GM21367 (cell line): Measurements from ENCODE around the gene CHERP.
A peak's percentile ranks its signal among the peaks of the same experiment; 100 is the strongest.
"Not testable (repeated sequence)": the region's sequence is repeated elsewhere in the genome, so short reads cannot be mapped to it uniquely, and the experiment has no call there.

ENCODE experiments used
- ATAC-seq: cut with Tn5 transposase; IDR thresholded peaks from one replicate; pipeline ENCODE4 v1.9.1; 2021; ENCODE audit not compliant: unreplicated experiment

The CHERP gene

DNA sequence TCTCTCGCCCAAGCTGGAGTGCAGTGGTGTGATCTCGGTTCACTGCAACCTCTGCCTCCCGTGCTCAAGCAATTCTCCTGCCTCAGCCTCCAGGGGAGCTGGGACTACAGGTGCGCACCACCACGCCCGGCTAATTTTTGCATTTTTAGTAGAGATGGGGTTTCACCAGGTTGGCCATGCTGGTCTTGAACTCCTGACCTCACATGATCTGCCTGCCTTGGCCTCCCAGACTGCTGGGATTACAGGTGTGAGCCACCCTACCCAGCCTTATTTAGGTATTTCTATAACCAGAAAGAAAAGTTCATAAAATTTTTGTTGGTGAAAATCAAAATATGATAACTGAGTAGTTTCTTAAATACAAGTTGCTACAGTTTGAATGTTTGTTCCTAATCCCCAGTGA, 1.5 kb upstream of the CHERP start:
- ATAC-seq, result not testable (repeated sequence)

DNA sequence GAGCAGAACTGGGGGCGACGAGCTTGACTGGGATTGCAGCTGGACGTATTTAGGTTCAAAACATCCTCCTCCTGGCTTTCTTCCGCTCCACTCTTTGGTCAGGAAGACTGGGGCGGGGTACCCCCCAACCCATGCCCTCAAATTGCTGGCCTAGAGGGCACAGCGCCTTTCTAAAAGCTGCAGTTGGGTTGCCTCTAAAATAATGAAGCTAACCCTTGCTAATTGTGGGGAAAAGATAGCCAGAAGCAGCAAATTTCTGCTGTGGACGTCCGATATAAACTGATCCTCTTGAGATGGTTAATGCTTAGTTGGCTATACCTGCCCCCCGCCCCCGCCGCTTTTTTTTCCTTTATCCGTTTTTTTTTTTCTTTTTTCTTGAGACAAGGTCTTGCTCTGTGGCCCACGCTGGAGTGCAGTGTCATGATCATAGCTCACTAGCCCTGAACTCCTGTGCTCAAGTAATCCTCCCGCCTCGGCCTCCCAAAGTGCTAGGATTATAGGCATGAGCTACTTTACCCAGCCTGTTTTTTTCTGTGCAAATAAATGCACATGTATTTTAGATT, 754 bp upstream of the CHERP start:
- ATAC-seq, result no peak

DNA sequence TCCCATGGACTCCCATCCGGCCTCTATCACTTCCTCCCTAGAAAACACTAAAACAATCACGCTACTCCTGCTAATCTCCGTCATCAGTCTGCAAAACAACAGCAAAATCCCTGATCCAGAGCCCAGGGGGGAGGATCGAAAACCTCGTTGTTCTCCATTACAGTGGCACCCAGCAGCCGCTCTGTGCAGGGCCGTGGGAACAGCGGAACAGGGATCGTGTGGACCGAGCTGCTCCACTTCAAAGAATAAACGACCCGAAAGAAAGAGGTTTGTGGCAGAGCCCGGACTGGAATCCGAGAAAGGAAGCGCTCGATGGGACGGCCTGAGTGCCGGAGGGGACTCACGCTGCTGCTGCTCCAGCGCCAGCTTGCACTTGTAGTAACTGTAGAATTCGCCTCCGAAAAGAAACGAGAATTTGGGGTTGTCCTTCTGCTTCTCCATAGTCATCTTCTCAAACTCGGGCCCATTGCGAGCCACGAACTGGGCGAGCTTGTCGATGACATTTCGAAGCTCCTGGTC, 652 bp downstream of the CHERP start:
- peak; percentile 8 for ATAC-seq

DNA sequence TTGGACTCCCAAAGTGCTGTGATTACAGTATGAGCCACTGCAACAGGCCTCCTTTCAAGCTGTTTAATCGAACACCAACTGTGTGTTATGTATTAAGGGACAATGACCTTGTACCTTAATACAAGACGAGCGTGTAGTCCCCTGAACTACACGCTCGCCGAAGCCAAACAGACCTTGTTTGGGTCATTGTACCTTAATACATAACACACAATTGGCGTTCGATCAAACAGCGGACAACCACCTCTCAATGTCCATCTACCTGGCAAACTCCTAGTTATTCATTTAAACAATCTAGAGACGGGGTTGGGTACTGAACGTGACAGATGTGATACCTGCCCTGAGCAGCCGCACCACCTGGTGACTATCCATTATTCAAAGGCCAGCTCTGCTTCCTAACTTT, 1.3 kb downstream of the CHERP start:
- ATAC-seq, result no peak

DNA sequence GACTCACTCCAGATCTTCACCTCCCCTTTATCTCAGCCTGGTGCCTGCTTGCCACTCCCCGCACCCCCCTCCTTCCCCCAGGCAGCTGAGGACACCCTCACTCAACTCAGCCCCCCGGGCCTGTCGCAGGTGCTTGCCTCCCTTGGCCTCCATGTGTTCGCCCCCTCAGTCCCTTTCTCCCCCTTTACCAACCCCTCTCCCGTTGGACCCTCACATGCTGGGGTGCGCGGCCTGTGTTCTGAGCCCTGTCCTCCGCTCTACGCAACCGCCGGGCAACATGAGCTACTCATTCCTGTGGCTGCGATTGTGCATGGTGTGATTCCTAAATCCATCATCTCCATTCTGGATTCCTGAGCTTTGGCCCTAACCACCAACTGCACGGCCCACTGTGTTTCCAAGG, 5.1 kb downstream of the CHERP start:
- no peak for ATAC-seq

DNA sequence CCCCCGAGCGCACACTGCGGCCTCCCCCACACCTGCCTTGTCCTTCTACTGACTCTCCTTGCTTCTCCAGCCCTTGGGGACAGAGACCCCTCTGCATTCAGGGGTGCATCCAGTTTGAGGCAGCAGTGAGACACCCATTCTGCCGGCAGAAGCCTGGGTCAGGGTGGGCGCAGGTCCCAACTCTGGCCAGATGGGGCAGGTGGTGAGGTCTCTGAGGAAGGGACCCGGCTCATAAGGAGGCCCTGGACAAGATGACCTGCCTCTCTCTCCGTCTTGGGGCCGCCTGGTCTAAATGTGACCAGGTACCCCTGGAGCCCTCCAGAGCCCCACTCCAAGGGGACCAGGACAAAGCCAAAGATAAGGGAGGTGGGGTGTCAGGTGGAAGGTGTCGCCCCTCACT, 6.1 kb downstream of the CHERP start:
- ATAC-seq, result no peak

DNA sequence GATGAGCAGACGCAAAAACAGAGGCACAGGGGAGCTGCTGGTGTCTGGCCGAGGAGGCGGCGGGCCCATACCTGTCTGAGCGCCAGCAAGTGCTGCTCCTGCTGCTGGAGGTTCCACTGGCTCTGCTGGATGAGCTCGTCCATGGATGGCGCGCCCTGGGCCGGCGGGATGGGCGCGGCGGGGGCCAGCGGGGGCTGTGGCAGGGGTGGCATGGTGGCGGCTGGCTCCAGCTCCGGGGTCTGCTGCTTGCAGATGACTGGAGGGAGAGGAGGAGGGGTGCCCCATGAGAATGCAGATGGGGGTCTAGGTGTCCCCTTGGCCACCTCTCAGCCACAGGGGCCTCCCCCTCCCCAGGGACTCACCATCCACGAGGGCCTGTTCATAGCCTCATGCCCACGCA, 6.9 kb downstream of the CHERP start:
- no peak for ATAC-seq

DNA sequence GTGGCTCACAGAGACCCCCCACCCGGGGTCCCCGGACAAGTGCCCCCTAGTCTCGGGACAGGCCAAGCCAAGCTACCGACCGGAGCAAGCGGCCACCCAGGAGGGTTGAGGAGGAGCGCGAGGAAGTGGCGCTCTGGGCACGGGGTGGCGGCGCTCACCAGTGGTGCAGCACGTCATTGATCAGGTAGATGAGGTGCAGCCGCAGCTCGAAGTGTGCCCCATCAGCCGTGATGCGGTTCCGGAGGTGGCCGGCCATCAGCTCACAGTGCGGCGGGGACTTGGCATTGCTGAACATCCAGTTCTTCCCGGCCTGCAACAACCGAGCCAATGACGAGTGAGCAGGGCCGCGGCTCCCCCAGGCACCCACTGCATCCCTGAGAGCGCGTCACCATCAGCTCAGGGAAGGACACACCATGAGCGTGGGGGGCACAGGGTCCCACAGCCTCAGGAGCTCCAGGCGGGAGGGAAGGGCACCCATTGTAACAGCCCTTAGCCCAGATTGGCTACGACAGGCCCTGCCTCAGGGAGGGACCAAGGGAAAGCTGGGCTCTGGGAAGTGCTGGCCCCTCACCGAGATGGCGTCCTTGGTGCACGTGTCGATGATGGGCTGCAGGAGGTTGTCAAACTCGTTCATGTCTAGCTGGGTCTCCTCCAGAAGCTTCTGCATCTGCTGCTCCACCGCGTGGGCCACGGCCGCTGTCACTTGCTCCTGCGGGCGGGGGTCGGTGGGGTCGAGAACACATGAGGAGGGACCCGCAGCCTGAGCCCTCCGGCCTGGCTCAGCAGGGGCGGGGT, 9.6 kb downstream of the CHERP start:
- ATAC-seq, result no peak

DNA sequence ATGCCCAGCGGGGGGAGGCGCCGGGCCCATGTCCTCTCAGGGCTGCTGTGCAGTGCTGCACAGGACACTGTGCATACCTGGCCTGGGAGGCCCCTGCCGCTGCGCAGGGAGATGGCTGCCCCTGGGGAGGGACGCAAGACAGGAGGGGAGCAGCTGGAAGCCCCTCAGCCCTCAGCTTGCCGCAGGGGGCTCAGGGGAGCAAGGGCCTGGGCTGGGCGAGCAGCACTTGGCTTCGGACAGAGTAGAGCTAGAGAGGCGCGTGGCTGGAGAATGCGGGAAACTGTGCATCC, 10.9 kb downstream of the CHERP start:
- no peak for ATAC-seq

DNA sequence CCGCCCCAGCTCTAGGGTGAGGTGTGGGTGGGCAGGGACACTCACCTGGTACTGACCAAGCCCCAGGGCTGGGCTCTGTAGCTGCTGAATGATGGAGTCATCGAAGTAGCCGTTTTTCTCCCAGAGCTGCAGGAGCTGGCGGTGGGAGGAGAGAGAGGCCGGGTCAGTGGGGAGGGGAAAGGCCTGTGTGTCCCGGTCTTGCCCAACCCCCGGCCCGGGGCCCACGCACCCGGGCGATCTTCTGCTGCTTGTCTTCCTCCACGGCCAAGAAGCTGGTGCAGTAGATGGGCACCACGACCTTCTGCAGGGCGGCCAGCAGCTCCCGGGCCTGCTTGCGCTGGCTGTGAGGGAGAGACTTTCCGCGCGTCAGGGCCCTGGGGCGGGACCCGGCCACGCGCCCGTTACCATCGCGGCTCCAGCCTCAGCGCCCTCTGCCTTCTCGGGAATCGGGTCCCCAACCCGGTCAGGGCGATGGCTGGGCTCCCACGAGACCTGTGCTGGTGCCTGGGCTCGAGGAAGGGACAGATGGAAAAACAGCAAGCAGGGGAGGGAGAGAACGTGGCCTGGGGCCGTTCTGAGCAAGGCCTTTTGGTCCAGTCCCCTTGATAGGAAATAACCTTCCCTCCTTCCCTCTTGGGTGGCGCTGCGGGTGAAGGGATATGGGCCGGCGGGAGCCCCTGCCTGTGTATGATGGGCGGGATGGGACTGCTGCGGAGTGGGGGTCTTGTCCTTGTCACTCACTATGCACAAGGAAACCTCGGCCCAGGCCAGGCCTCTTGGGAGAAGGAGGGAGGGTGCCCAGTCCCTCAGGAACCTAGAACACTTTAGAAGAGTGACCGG, 11.5 kb downstream of the CHERP start:
- no peak for ATAC-seq

DNA sequence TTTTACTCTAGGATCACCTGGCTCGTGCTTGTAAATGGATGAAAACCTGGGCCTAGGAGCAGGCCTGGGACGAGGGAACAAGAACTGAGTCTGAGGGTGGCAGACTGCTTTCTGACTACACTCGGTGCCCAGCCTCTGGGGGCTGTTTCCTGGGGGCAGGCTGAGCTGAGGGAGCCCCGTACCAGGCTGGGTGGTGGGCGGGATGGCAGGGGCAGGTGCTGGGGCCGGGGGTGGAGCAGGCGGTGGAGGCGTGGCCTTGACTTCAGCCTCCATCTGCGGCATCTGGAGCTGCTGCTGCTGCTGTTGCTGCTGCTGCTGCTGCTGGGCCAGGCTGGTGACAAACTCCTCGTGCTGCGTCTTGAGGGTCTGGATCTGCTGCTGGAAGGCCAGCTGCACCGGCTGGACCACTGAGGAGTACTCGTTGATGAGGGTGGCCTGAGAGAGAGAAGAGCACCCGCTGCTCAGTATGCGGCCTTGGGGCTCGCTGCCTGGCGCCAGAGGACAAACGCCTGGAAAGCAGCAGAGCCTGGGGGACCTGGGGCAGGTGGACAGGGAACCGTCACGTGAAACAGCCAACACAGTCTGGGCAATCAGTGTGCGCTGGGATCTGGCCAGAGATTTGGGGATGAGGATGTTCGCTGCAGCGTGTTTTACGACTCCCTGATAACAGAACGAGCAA, 12.6 kb downstream of the CHERP start:
- ATAC-seq, result no peak

DNA sequence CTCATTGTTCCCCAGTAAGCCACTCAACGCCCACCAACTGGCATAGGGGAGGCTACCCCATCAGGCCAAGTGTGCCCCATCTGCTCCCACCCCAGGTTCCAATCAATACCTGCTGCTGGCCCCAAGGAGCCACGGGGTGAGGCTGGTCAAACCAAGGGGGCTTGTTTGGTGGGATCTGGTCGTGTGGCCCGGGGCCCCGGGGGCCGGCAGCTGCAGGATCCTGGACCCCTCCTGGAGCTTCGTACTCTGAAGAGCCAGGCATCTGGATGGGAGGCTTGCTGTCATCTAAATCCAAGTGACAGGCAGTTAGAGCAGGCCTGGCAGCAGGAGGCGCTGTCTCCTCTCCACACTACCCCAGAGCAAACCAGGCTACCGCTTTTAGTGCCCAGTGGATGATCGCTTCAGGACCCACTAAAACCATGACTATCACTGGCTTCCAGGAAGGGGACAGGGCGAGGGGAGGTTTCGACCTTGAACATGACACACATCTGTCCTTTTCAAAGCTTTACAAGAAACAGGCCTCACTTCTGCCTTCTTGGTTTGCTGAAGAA, 14.2 kb downstream of the CHERP start:
- ATAC-seq, result no peak

DNA sequence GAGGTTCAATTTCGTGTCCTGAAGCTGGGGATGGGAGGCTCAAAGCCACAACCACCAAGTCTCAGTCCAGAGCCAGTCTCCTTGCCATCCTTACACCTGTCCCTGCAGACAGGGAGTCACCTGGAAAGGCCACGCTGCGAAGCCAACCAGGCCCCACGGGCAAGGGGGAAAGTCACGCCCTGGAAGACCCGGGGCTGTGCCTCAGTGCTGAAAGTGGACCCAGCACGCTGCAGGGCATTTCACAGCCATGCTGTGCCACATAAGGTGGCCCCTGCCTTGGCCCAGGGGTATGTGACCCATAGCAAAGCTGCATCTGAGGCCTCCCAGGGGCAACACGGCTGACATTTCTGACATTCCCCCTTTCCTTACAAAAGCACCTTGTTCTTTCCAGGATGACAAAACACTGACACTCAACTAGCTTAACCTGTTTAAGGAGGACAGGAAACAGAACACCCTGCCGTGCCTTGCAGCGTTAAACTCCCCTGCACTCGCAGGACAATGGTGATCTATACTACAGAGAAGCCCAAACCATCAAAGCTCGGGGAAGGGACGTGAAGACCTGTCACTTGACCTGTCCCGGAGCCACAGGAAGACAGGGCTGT, 14.8 kb downstream of the CHERP start:
- ATAC-seq, result no peak

DNA sequence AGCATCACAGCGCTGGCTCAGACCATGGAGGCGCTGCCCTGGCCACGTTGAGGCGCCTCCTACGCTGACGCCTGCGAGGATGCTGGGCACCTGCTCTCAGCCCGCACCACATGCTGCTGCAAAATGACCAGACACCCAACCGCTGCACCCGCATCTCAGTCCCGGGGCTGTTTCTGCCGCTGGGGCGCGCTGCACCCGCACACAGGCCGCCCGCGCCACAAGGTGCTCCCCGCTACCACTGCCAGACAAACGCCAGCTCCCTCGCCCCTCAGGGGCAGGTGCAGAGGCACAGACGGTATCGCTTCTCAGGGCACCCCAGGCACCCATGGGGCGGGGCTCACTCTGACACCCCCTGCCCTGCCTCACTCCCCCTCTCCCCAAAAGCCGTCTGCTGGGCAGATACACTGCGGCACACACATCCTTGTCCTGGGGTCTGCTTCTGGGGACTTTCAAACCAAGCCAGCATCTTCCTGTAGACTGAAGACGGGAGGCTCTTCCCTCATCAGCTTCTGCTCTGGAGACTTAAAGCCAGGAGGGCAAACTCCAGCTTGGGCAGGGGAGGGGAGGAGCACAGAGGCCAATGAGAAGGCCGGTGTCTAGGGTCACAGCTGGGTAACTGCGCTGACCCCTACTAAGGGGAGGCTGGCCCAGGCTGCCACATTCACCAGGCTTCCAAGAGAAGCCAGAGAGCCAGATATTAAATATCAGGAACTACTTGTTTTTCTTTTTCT, 16.3 kb downstream of the CHERP start:
- no peak for ATAC-seq

DNA sequence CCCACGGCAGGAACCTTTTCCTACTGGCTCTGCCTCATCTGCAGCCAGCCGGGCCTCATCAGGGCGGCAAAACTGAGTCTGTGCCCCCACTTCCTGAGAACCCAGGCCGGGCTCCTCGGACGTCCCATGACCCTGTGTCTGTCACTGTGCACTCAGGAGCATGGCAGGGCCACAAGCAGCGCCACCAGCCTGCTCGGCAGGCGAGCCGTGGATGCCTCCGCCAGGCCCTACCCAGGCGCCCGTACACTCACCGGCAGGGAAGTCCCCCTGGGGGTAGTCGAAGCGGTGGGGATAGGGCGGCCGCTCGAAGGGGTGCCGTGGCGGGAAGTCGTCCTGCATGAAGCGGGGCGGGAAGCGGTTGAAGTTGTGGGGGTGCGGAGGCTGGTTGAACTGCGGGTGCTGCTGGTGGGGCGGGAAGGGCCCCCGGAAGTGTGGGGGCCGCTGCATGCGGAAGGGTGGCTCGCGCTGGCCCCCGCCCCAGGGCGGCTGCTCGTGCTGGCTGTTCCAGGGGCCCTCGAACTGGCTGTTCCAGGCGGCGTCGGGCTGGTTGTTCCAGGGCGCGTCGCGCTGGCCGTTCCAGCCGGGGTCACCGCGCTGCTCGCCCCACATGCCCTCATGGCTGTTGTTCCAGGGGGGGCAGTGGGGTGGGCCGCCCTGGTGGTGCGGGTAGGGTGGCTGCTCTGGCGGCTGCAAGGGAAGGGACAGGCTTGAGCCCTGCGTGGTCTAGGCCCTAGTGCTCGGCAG, 17.1 kb downstream of the CHERP start:
- ATAC-seq, result no peak

DNA sequence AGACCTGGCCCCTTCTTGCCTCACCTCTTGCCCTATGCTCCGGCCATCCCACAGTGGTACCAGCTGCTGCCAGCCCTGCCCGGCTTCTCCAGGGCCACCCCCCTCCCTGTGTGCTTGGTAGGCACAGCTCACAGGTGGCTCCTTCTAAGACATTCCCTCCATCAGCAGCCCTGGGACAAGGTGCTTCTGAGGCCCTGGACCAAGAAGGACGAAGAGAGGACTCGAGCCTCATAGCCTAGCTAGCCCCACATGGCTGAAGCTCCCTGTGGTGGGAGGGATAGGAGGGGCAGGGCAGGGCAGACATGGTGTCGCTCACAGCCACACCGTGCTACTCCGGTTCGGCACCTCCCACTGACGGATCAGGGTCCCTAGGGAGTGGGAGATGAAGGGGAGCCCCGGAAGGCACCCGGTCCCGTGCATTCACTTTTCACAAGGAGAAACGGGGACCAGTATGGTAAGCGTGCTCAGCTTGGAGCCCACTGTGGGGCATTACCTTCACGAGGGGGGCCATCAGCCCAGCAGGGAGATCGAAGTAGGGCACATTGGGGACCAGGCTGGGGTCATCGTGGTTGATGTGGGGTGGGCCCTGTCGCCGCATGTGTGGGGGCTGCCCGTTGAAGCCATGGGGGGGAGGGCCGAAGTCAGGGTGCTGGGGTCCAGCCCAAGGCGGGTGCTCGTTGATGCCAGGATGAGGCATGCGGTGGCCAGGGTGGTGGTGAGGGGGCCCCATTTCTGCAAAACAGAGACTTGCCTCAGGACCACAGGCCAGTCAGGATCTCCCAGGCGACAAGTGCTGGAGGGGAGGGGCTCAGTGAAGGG, 19.5 kb downstream of the CHERP start:
- ATAC-seq, result no peak

DNA sequence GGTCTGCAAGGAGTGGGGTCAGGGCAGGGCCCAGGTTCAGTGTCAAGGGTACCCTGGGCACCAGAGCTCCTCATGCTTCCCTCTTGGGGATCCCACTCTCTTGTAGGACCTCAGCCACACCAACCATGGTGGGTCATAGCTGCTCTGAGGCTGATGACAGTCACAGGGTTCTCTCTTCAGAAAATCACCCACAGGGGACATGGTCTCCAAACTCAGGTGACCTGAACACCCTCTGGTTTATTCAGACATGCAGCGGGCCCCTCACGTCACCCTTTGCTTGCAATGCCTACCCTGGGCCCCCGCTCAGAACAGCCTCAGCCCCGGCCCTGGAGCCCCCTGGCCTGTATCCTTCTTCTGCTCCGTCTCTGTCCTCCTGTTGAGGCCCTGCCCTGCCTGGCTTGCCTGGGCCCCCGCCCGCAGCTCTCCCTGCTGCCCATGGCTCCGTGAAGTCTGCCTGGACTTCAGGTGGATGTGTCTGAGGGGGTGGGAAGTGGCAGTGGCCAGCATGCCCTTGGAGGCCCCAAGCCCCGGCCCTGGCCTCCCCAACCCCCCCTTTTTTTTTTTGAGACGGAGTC, 20.4 kb downstream of the CHERP start:
- no peak for ATAC-seq

DNA sequence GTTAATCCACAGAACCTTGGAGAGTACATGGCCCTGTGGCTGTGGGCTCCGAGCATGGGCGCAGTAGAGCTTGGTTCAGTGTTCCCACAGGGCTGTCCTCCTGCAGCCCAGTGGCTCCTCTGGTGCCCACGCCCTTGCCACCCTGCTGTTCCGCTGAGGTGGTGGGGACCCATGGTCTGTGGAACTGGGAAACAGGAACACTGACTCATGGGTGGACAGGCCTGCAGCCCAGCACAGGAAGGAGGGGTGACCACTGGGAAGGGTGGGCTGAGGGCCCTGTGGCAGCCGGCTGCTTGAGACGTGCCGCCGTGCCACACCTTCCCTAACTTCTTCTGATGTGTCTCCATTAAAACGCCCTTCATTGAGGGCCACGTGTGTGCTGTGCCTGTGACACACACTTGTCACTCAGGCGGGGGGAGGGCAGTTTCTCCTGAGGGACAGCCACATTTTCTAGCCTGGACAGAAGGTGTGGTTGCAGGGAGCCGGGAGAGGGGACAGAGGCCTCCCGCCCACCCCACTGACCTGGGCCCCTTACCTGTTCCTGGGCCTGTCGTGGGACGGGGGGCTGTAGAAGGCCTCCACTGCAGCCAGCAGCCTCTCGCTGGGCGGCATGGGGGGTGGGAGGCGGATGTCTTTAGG, 21.1 kb downstream of the CHERP start:
- ATAC-seq, result no peak
